ENCODE results near the gene ZBTB7B. TPM values are rescaled to one million over a fixed set of nuclear protein-coding genes. Genes with fewer than 3 reads are reported as not detected.

ZBTB7B gene
- total RNA-seq, 1 donor = 15.5 TPM

DNA sequence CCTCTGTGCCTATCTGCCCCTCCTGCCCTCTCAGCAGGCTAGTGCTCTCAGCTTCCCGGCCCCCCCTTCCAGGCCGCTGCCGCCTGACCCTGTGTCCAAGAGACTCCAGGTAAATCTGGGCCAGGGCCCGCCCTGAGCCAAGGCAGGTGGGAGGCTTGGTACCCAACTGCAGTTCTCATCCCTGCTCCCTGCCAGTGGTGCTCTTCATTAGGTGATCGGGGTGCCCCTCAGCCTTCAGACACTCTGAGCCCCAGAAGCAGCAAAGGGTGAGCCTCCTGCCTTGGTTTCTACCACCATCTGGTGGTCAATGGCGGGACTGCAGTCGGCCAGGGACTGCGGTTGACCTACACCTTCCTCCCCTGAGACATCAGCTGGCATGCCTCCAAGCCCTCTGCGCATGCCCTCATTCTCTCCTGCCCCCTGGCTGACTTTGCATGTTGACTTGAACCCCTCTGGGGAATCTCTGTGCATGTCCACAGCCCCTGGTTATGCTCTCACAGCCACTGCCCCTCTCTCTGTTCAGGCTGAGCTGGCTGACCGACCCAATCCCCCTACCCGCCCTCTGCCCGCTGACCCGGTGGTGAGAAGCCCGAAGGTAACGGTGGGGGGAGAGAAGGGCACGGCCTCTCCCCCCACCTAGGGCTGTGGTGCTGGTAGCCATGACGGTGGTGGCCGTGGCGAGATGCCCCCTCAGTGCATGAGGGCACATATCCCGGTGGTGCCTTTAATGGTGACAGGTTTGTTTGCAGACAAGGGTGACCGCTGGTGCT lies 59.0 kb downstream of the ZBTB7B start:
- TF ChIP-seq, protein P1, sequence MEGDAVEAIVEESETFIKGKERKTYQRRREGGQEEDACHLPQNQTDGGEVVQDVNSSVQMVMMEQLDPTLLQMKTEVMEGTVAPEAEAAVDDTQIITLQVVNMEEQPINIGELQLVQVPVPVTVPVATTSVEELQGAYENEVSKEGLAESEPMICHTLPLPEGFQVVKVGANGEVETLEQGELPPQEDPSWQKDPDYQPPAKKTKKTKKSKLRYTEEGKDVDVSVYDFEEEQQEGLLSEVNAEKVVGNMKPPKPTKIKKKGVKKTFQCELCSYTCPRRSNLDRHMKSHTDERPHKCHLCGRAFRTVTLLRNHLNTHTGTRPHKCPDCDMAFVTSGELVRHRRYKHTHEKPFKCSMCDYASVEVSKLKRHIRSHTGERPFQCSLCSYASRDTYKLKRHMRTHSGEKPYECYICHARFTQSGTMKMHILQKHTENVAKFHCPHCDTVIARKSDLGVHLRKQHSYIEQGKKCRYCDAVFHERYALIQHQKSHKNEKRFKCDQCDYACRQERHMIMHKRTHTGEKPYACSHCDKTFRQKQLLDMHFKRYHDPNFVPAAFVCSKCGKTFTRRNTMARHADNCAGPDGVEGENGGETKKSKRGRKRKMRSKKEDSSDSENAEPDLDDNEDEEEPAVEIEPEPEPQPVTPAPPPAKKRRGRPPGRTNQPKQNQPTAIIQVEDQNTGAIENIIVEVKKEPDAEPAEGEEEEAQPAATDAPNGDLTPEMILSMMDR (IDR thresholded peaks at IDR 0.05; ENCODE audit: insufficient read depth, low read depth, low read length) = peak; percentile 99
- peak; percentile 73 for DNase-seq (ENCODE audit: low read depth)
- no peak overlapping the region for H3K4me3 ChIP-seq (ENCODE audit: low read depth, low read length)

DNA sequence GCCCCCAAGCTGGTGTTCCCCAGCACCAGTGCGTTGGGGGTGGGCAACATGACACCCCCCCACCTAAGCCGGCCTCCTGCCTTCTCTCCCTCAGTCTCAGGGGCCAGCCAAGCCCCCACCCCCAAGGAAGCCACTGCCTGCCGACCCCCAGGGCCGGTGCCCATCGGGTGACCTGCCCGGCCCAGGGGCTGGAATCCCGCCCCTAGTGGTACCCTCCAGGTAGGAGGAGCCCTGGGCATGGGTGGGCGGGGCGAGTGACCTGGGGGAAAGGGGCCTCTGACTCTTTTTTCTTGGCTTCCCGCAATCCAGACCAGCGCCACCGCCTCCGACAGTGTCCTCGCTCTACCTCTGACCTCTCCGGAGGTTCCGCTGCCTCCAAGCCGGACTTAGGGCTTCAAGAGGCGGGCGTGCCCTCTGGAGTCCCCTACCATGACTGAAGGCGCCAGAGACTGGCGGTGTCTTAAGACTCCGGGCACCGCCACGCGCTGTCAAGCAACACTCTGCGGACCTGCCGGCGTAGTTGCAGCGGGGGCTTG lies 59.6 kb downstream of the ZBTB7B start:
- TF ChIP-seq, protein P1 (IDR thresholded peaks at IDR 0.05; ENCODE audit: insufficient read depth, low read depth, low read length) = no peak
- no peak overlapping the region for H3K4me3 ChIP-seq (ENCODE audit: low read depth, low read length)
- no peak for DNase-seq (ENCODE audit: low read depth)

DNA sequence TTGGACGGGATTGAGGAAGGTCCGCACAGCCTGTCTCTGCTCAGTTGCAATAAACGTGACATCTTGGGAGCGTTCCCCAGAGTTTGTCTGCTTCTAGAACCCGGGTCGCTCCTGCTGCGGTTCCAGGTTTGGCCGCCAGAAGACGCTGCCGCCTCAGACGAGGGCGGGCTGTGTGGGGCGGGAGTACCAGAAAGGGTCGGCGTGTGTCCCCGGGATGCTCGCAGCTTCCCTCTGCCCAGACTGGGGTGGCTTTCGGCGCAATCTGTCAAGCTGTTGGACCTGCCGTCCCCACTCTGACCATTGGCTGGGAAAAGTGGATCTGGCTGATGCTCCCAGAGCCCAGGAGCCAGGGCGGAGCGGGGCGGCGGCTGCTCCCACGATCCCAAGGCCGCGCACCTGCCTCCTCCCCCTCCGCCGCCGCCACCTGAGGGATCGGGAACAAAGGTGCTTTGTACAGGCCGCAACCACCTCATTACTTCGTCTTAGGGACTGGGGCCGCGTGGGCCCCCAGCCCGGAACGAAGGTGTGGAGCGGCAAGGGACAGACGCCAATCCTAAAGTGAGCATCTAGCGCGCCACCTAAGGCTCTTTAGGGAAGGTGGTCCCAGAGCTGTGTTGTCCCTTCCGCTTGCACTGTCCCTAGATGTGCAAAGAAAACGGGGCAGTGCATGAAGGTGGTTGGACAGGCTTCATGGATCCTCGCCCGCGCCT lies 60.3 kb downstream of the ZBTB7B start:
- peak; percentile 59 for DNase-seq (ENCODE audit: low read depth)
- H3K4me3 ChIP-seq (ENCODE audit: low read depth, low read length) = peak overlapping the region; percentile 96
- TF ChIP-seq, protein P1 (IDR thresholded peaks at IDR 0.05; ENCODE audit: insufficient read depth, low read depth, low read length) = peak; percentile 76

DNA sequence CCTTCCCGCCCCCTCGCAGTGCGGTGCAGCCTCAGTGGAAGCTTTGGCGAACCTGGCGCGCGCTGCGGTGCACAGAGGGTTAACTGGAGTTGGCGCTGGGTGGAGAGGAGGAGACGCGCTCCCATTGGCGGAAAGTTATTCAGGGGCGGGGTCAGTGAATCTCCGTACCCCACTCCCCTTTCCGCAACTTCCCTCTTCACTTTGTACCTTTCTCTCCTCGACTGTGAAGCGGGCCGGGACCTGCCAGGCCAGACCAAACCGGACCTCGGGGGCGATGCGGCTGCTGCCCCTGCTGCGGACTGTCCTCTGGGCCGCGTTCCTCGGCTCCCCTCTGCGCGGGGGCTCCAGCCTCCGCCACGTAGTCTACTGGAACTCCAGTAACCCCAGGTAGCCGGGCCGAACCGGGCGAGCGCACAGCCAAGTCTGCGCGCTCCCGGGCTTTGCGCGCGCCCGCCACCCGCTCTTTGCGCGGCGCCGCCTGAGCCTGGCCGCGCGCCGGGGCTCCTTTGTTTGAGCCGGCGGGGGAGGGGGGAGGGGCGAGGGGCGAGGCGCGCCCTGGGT lies 61.0 kb downstream of the ZBTB7B start, which contains the start of gene EFNA4:
EFNA4 (plus strand) TSS at position 191 of the 561 bp plus-strand sequence; CDS start at position 275, 84 bp downstream.
- TF ChIP-seq, protein P1 (IDR thresholded peaks at IDR 0.05; ENCODE audit: insufficient read depth, low read depth, low read length) = no peak

DNA sequence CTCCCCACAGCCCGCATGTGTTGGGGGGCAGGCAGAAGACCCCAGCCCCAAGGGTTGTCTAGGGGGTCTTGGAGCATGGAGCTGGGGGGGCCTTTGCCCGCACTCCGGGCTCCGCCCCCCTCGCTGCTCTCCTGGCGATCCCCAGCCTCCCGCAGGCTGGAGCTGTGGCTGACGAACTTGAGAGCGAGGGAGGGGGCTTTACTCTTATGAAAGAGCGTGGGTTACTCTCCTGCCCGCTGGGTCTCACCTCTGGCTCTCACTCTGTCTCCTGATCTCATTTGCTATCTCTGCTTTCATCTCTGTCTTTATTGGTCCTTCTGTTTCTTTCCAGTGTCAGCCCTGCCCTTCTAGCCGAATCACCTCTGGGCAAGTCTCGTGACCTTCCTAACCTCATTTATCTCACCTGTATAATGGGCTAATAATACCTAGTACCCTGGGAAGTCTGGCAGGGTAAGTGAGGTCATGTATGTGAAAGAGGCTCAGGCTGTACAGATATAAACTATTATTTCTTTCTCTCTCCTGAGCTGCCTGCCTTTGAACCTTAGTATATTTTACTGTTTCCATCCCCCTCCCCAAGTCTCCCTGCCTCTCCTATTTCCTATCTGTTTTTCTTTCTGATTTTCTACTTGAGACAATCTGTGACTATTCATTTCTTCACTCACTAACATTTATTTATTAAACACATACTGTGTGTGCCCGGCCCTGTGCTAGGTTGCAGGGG lies 61.7 kb downstream of the ZBTB7B start:
- peak; percentile 17 for DNase-seq (ENCODE audit: low read depth)
- TF ChIP-seq, protein P1 (IDR thresholded peaks at IDR 0.05; ENCODE audit: insufficient read depth, low read depth, low read length) = no peak
- H3K4me3 ChIP-seq (ENCODE audit: low read depth, low read length) = peak overlapping the region; percentile 96

More for the DNA sequence above, 61.0 kb downstream of the ZBTB7B start, which contains the start of gene EFNA4:
- peak; percentile 83 for DNase-seq (ENCODE audit: low read depth)
- peak within 1 kb of the TSS; percentile 96 for H3K4me3 ChIP-seq (ENCODE audit: low read depth, low read length)

DNA sequence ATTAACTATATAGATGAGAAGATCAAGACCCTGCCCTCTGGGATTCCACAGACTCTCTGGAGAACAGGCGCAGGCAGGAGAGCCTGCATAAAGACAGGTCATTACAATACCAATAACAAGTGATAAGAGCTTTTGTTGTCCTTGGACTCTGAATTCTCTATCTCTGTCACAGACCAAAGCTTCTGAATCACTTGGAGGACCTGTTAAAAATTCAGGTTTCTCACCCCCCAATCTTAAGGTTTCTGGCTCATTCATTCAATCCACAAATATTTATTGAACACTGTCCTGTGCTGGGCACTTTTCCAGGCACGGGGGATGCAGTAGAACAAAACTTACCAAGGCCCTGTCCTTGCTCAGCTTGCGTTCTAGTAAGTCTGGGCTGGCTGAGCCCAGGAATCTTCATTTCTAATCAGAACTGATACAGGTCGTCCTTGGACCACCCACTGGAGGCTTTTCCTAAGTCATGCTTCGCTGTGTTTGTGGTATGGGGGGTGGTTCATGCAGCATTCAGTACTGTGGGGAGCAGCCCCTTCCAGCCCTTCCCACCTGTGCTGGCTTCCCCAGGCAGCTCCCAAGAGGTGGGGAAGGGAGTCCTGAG lies 62.3 kb downstream of the ZBTB7B start:
- H3K4me3 ChIP-seq (ENCODE audit: low read depth, low read length) = no peak overlapping the region
- TF ChIP-seq, protein P1 (IDR thresholded peaks at IDR 0.05; ENCODE audit: insufficient read depth, low read depth, low read length) = no peak
- DNase-seq (ENCODE audit: low read depth) = no peak

All from fibroblast of villous mesenchyme (primary cell).